Measurements from ENCODE around the gene FIGN. TPM values are rescaled to one million over a fixed set of nuclear protein-coding genes. Genes with fewer than 3 reads are reported as not detected.

The FIGN gene
- total and polyA plus RNA-seq, 10 of the 15 experiments (the other 5 are each of a cell fraction or from before 2014, with no cell fraction given), result under 0.01 to 0.01 TPM; not detected in 8

DNA sequence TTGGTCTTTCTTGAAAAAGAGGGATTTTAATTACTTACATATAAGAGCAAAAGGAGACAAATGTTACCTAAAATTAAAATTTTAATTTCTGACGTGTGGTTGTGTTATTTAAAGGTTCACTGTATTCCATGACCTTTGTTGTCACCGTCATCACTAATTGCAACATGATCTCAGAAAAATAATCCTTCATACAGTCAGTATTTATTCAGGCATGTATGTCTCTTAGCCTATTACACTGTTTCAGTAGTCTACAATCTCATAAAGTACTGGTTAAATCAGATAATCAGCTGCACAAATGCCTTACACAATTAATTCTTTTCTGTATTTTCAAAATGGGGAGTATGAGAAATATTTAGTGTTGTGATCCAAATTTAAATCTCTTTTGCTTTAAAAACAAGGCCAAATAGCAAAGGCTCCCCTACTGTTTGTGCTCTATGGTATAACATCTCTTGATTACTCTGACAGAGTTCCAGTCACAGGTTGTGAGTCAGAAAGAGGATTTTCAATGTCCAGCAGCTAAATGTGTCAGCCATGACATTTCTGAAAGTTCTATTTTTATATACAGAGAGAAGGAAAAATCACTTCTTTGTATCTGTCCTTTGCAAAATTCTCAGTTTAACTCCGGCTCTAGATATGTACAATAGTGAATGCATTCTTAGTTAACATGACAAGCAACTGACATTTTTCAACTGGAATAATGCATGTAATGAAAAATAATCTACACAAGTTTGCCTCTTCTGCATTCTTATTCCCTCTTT lies 184.0 kb downstream of the FIGN start (continued):
- no peak for TF ChIP-seq ESRRA (IDR thresholded peaks at IDR 0.05; ENCODE audit: low read length)

GRCh38 chr2:163548970-163549369 lies 186.8 kb downstream of the FIGN start:
- RAD21 ChIA-PET (ENCODE audit: unreplicated experiment), result no interaction called here
- Histone ChIP-seq H3K4me3 (no peak overlapping the region), H3K9me3 (replicated peaks; ENCODE audit: control insufficient read depth, insufficient read depth, low read length) (no peaks in the 10 kb centered on the region), H3K79me2 (ENCODE audit: control insufficient read depth, insufficient read depth, low read length) (no peaks in the 10 kb centered on the region), H2AFZ (ENCODE audit: control insufficient read depth, low read depth, low read length) (no peak overlapping the region), H3K36me3 (ENCODE audit: control insufficient read depth in 2 of 2, insufficient read depth in 2 of 2, low read length in 1 of 2) (no peaks in the 10 kb centered on the region), H3K4me2 (ENCODE audit: control insufficient read depth, insufficient read depth) (no peak overlapping the region), H3K27ac (ENCODE audit: control insufficient read depth, insufficient read depth) (no peak overlapping the region), H3K27me3 (replicated peaks in 1 of 2; ENCODE audit: control insufficient read depth in 2 of 2, insufficient read depth in 2 of 2, low read length in 1 of 2) (no peaks in the 10 kb centered on the region), H3K9ac (ENCODE audit: control insufficient read depth, insufficient read depth, low read length) (no peak overlapping the region), H3K4me1 (ENCODE audit: control insufficient read depth, insufficient read depth, low read length) (no peaks in the 10 kb centered on the region), H4K20me1 (ENCODE audit: control insufficient read depth, insufficient read depth) (no peaks in the 10 kb centered on the region)
- CTCF ChIA-PET, result no interaction called here
- SMC1A ChIA-PET (ENCODE audit: uncharacterized antibody, unreplicated experiment), result no interaction called here
- WGBS (ENCODE audit: insufficient coverage, insufficient replicate concordance, low lambda C conversion rate, missing lambda C conversion rate), result 2% methylated on average over 3 of the region's 3 CpGs
- TF ChIP-seq BMI1 (IDR thresholded peaks at IDR 0.05; ENCODE audit: borderline replicate concordance) (no peak), ZZZ3 (IDR thresholded peaks at IDR 0.05; ENCODE audit: control insufficient read depth, insufficient read length, low read depth) (no peak), IKZF2 (IDR thresholded peaks at IDR 0.05) (no peak), JUND (IDR thresholded peaks at IDR 0.05; ENCODE audit: low read depth, low read length) (no peak), HDGF (IDR thresholded peaks at IDR 0.05) (no peak), NBN (IDR thresholded peaks at IDR 0.05) (no peak), FOXM1 (IDR thresholded peaks at IDR 0.05; ENCODE audit: low read depth, low read length) (no peak)
- TF ChIP-seq, protein P1, sequence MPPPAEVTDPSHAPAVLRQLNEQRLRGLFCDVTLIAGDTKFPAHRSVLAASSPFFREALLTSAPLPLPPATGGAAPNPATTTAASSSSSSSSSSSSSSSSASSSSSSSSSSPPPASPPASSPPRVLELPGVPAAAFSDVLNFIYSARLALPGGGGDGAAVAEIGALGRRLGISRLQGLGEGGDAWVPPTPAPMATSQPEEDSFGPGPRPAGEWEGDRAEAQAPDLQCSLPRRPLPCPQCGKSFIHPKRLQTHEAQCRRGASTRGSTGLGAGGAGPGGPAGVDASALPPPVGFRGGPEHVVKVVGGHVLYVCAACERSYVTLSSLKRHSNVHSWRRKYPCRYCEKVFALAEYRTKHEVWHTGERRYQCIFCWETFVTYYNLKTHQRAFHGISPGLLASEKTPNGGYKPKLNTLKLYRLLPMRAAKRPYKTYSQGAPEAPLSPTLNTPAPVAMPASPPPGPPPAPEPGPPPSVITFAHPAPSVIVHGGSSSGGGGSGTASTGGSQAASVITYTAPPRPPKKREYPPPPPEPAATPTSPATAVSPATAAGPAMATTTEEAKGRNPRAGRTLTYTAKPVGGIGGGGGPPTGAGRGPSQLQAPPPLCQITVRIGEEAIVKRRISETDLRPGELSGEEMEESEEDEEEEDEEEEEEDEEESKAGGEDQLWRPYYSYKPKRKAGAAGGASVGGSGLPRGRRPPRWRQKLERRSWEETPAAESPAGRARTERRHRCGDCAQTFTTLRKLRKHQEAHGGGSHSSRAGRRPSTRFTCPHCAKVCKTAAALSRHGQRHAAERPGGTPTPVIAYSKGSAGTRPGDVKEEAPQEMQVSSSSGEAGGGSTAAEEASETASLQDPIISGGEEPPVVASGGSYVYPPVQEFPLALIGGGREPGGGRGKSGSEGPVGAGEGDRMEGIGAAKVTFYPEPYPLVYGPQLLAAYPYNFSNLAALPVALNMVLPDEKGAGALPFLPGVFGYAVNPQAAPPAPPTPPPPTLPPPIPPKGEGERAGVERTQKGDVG (CRISPR knock-in tag; IDR thresholded peaks at IDR 0.05), result no peak
- intact Hi-C loops (cut with micrococcal nuclease; ENCODE audit: unreplicated experiment) (no loop called here), in situ Hi-C loops (cut with MboI) (no loop called here)
- no peak for DNase-seq (ENCODE audit: low read depth, low spot score)
- POLR2A ChIA-PET, result no interaction called here
- no peak for ATAC-seq
- FAIRE-seq, result no peak
- BruUV-seq (replicated peaks), result no TSS peak
